Liver (tissue), 9 donors: ENCODE measurements around the gene LRMDA. TPM values are rescaled to one million over a fixed set of nuclear protein-coding genes. Genes with fewer than 3 reads are reported as not detected.

ENCODE experiments used
- DNase-seq: peaks from one replicate; pipeline ENCODE4 v3.0.0-alpha.2; 2017; ENCODE audit warnings: low spot score
- H3K27ac ChIP-seq, 2 donors: one replicate each; pipeline ENCODE4 v1.7.0; 2013; ENCODE audit warnings: inconsistent platforms in 2 of 2, low read length in 2 of 2, control low read depth in 1 of 2, low read depth in 1 of 2, mild to moderate bottlenecking in 1 of 2
- H3K27me3 ChIP-seq, 4 donors: one replicate each; pipeline versions ENCODE4 v1.6.1 to v1.7.0; 2013; ENCODE audit warnings: low read length in 3 of 4, inconsistent platforms in 1 of 4, mild to moderate bottlenecking in 1 of 4, moderate library complexity in 1 of 4; ENCODE audit not compliant: control insufficient read depth in 4 of 4, insufficient read depth in 4 of 4
- H3K36me3 ChIP-seq, 4 donors: one replicate each; pipeline versions ENCODE4 v1.6.1 to v1.7.0; 2013; ENCODE audit warnings: low read length in 3 of 4, mild to moderate bottlenecking in 3 of 4, low read depth in 1 of 4, moderate library complexity in 1 of 4; ENCODE audit not compliant: control insufficient read depth in 4 of 4, insufficient read depth in 3 of 4
- H3K4me1 ChIP-seq, 4 donors: one replicate each; pipeline versions ENCODE4 v1.6.1 to v1.7.0; 2013; ENCODE audit warnings: low read length in 3 of 4, mild to moderate bottlenecking in 3 of 4, moderate library complexity in 1 of 4; ENCODE audit not compliant: control insufficient read depth in 4 of 4, insufficient read depth in 4 of 4
- H3K4me3 ChIP-seq, 3 donors: one replicate each; pipeline versions ENCODE4 v1.6.1 to v1.7.0; 2013; ENCODE audit warnings: low read length in 3 of 3, control low read depth in 1 of 3, low read depth in 1 of 3, mild to moderate bottlenecking in 1 of 3
- H3K9ac ChIP-seq, 2 donors: one replicate each; pipeline ENCODE4 v1.7.0; 2013; ENCODE audit warnings: low read length in 2 of 2, mild to moderate bottlenecking in 2 of 2, moderate library complexity in 2 of 2, control low read depth in 1 of 2, low read depth in 1 of 2
- H3K9me3 ChIP-seq, 4 donors: one replicate each; pipeline versions ENCODE4 v1.6.1 to v1.7.0; 2013; ENCODE audit warnings: low read length in 3 of 4; ENCODE audit not compliant: control insufficient read depth in 4 of 4
- ATF3 ChIP-seq: IDR thresholded peaks from 2 replicates; pipeline ENCODE4 v1.6.1; 2016; ENCODE audit warnings: antibody characterized with exemption
- EGR1 ChIP-seq, 2 donors: IDR thresholded peaks; 2 replicates each; pipeline ENCODE4 v1.6.1; 2016 to 2018; ENCODE audit warnings: antibody characterized with exemption in 2 of 2, low read depth in 2 of 2
- FOXA1 ChIP-seq: IDR thresholded peaks from 2 replicates; pipeline ENCODE4 v1.6.1; 2016; ENCODE audit warnings: antibody characterized with exemption
- GABPA ChIP-seq, 2 donors: IDR thresholded peaks in 1 of 2; conservative IDR thresholded peaks in 1 of 2; 2 replicates each; pipeline ENCODE4 v1.6.1; 2016; ENCODE audit warnings: antibody characterized with exemption in 2 of 2, mild to moderate bottlenecking in 1 of 2, moderate library complexity in 1 of 2
- HNF4A ChIP-seq, 2 donors: conservative IDR thresholded peaks; 2 replicates each; pipeline ENCODE4 v1.6.1; 2016; ENCODE audit warnings: antibody characterized with exemption in 2 of 2, mild to moderate bottlenecking in 2 of 2
- JUND ChIP-seq, 2 donors: IDR thresholded peaks; 2 replicates each; pipeline ENCODE4 v1.6.1; 2016; ENCODE audit warnings: antibody characterized with exemption in 2 of 2
- MAX ChIP-seq: IDR thresholded peaks from 2 replicates; pipeline ENCODE4 v1.6.1; 2016; ENCODE audit warnings: antibody characterized with exemption
- NR2F2 ChIP-seq: IDR thresholded peaks from 2 replicates; pipeline ENCODE4 v1.6.1; 2016; ENCODE audit warnings: antibody characterized with exemption
- RAD21 ChIP-seq, 2 donors: IDR thresholded peaks; 2 replicates each; pipeline ENCODE4 v1.6.1; 2016; ENCODE audit warnings: antibody characterized with exemption in 2 of 2, mild to moderate bottlenecking in 2 of 2
- REST ChIP-seq: IDR thresholded peaks from 2 replicates; pipeline ENCODE4 v1.6.1; 2016; ENCODE audit warnings: antibody characterized with exemption, mild to moderate bottlenecking
- RXRA ChIP-seq, 2 donors: IDR thresholded peaks; 2 replicates each; pipeline ENCODE4 v1.6.1; 2017 to 2018; ENCODE audit warnings: antibody characterized with exemption in 2 of 2, mild to moderate bottlenecking in 1 of 2
- SP1 ChIP-seq: IDR thresholded peaks from 2 replicates; pipeline ENCODE4 v1.6.1; 2018; ENCODE audit warnings: antibody characterized with exemption, mild to moderate bottlenecking
- TAF1 ChIP-seq: conservative IDR thresholded peaks from 2 replicates; pipeline ENCODE4 v1.6.1; 2016; ENCODE audit warnings: antibody characterized with exemption, mild to moderate bottlenecking
- YY1 ChIP-seq: IDR thresholded peaks from 2 replicates; pipeline ENCODE4 v1.6.1; 2016; ENCODE audit warnings: antibody characterized with exemption, mild to moderate bottlenecking
- WGBS: extraction: QIAGEN DNeasy Blood & Tissue Kit; methylation state at CpG from one replicate; pipeline ENCODE4 v1.1.7; 2013; 5-methylcytosine and 5-hydroxymethylcytosine counted together
- polyA plus RNA-seq, 2 donors: library from polyadenylated mRNA; stranded (reverse) in 1 of 2; unstranded in 1 of 2; fragments of 200-250 nt in 1 of 2; fragments of >200 nt in 1 of 2; fragmentation: Nextera tagmentation in 1 of 2; extraction: Ambion mirVana in 1 of 2; gene quantifications; one replicate each; pipeline versions ENCODE4 v1.2.1 to v1.2.3, GENCODE V29; 2013 to 2015
- total RNA-seq, 2 donors: library from RNA; depleted of rRNA; stranded (reverse); fragments of >200 nt; gene quantifications; one replicate each; pipeline ENCODE4 v1.2.3, GENCODE V29; 2014
- donor health status: healthy.
- donor health status: healthy.
- donor health status: healthy.
- donor health status: healthy.
- donor health status: healthy.

The LRMDA gene
- total and polyA plus RNA-seq, 4 donors: 7.9 to 15.8 (median 11.3) TPM

GRCh38 chr10:76395251-76395650 is 963.8 kb downstream of the LRMDA start:
- H3K9ac ChIP-seq: no peak overlapping the region
- DNase-seq: no peak
- H3K4me1 ChIP-seq: no peaks in the 10 kb centered on the region
- no peak for TF ChIP-seq ATF3
- no peak for TF ChIP-seq REST
- no peak for TF ChIP-seq HNF4A (conservative IDR thresholded peaks at IDR 0.05)
- no peaks in the 10 kb centered on the region for H3K36me3 ChIP-seq
- no peaks in the 10 kb centered on the region for H3K9me3 ChIP-seq
- H3K4me3 ChIP-seq: no peak overlapping the region
- H3K27ac ChIP-seq: no peak overlapping the region
- 90% methylated on average over 1 of the region's 1 CpG for WGBS
- H3K27me3 ChIP-seq: no peaks in the 10 kb centered on the region

GRCh38 chr10:76396134-76396533 is 964.7 kb downstream of the LRMDA start:
- no peak overlapping the region for H3K9ac ChIP-seq
- whole genome bisulfite sequencing: 92% methylated on average over 6 of the region's 6 CpGs
- H3K27me3 ChIP-seq: no peaks in the 10 kb centered on the region
- H3K4me3 ChIP-seq: no peak overlapping the region
- no peak for DNase-seq
- no peaks in the 10 kb centered on the region for H3K36me3 ChIP-seq
- H3K4me1 ChIP-seq: no peaks in the 10 kb centered on the region
- H3K27ac ChIP-seq: no peak overlapping the region
- no peaks in the 10 kb centered on the region for H3K9me3 ChIP-seq
- TF ChIP-seq GABPA (IDR thresholded peaks at IDR 0.05 in 1 of 2, conservative IDR thresholded peaks at IDR 0.05 in 1 of 2) (no peak), TAF1 (no peak), FOXA1 (no peak), NR2F2 (no peak), RXRA (IDR thresholded peaks at IDR 0.05) (no peak), REST (no peak), RAD21 (IDR thresholded peaks at IDR 0.05) (no peak), SP1 (no peak), YY1 (no peak), HNF4A (conservative IDR thresholded peaks at IDR 0.05) (no peak), ATF3 (no peak), JUND (IDR thresholded peaks at IDR 0.05) (no peak), EGR1 (IDR thresholded peaks at IDR 0.05; ENCODE audit: low read depth in 2 of 2) (no peak), MAX (no peak)
